A549 treated with AZD9567 at 1 μM for 4 hours (cell line): ENCODE measurements around the gene ZNF160. TPM values are rescaled to one million over a fixed set of nuclear protein-coding genes. Genes with fewer than 3 reads are reported as not detected.

Experiments used
- total RNA-seq: library from RNA; stranded (reverse); fragments of 200-300 nt; extraction: Qiagen RNA extraction; gene quantifications from 5 replicates; pipeline ENCODE4 v1.2.3, GENCODE V29; 2022; ENCODE audit not compliant: insufficient read depth

ZNF160 gene
- total RNA-seq: 7.8 to 9.6 TPM (median 8.9 TPM) in 5 replicates

GRCh38 chr19:53103234-53104203 lies at the start of gene ZNF160:
Gene ZNF160 (minus strand): TSS chr19:53103422. CDS start chr19:53086276, 17,146 bp downstream.

GRCh38 chr19:53132141-53132991 lies 29.1 kb upstream of the ZNF160 start, which contains the start of gene ZNF415:
Gene ZNF415 (minus strand): TSS chr19:53132910. CDS start chr19:53122676, 10,234 bp downstream.

Other genes starting within 250 kb of the ZNF160 start
- gene ZNF468, start 245.8 kb downstream of the ZNF160 start, total RNA-seq: 0.44 to 1.3 TPM (median 0.49 TPM) in 5 replicates
- gene ZNF320, start 205.8 kb downstream of the ZNF160 start, total RNA-seq: not detected in 5 replicates
- gene ZNF888, start 180.0 kb downstream of the ZNF160 start, total RNA-seq: 0.01 to 0.02 TPM in 2 of 5 replicates, not detected in the others
- gene ZNF816, start 140.5 kb downstream of the ZNF160 start, total RNA-seq: 0.02 to 0.09 TPM (median 0.07 TPM) in 4 of 5 replicates, not detected in the other
- gene ERVV-1, start 89.5 kb downstream of the ZNF160 start, total RNA-seq: not detected in 5 replicates
- gene ERVV-2, start 58.7 kb downstream of the ZNF160 start, total RNA-seq: not detected in 5 replicates
- gene ZNF415, start 29.5 kb upstream of the ZNF160 start, total RNA-seq: not detected in 5 replicates
- 0.20 TPM in 1 of 5 replicates, not detected in the others for gene ZNF347, start 55.6 kb upstream of the ZNF160 start, total RNA-seq
- gene ZNF665, start 89.9 kb upstream of the ZNF160 start, total RNA-seq: not detected in 5 replicates
- gene ZNF677, start 151.5 kb upstream of the ZNF160 start, total RNA-seq: not detected in 5 replicates
- not detected in 5 replicates for gene VN1R2, start 154.9 kb upstream of the ZNF160 start, total RNA-seq
- gene VN1R4, start 164.3 kb upstream of the ZNF160 start, total RNA-seq: not detected in 5 replicates
- 3.0 to 4.7 TPM (median 3.5 TPM) in 5 replicates for gene ZNF845, start 230.3 kb upstream of the ZNF160 start, total RNA-seq